HCT116 (cell line): ENCODE measurements around the gene PPFIA1. TPM values are rescaled to one million over a fixed set of nuclear protein-coding genes. Genes with fewer than 3 reads are reported as not detected.

Experiments used
- ATAC-seq: fragments of 200-7000 bp; cut with Tn5 transposase; 2 replicates; pipeline ENCODE4 v1.9.1; 2020; ENCODE audit warnings: mild to moderate bottlenecking, moderate library complexity
- BruUV-seq: library from RNA; stranded (reverse); fragments of 400-500 nt; replicated peaks from 2 replicates; lab custom pipeline; 2021; lab: Mats Ljungman, UMichigan
- CTCF ChIA-PET: fragments of 300-600 bp; sonication (Branson Sonifier 250); formaldehyde crosslinking; loops from one replicate; lab custom pipeline; 2021; ENCODE audit warnings: antibody characterized with exemption; lab: Charles Lee
- POLR2A ChIA-PET: fragments of 300-600, 350-600 bp; sonication (Branson Sonifier 250); formaldehyde crosslinking; loops from one replicate; lab custom pipeline; 2021; ENCODE audit warnings: antibody characterized with exemption; lab: Charles Lee
- RAD21 ChIA-PET, 2 experiments: fragments of 300-600 bp; sonication (Branson Sonifier 250); formaldehyde crosslinking; loops; one replicate each; lab custom pipeline; 2023; ENCODE audit warnings: low total read pairs in 2 of 2; ENCODE audit not compliant: uncharacterized antibody in 2 of 2, unreplicated experiment in 2 of 2, low non-redundant PET in 1 of 2; lab: Charles Lee
- DNase-seq: peaks from one replicate; pipeline ENCODE4 v3.0.0-alpha.2; 2010; ENCODE audit warnings: low read depth, low spot score
- H2AFZ ChIP-seq: fragments of 200-600 bp; shearing (Covaris generic), sonication (generic); 2 replicates; pipeline ENCODE4 v1.6.1; 2017; ENCODE audit warnings: low read depth, mixed run types, mixed read lengths, antibody characterized with exemption, low read length; ENCODE audit not compliant: poor library complexity, severe bottlenecking
- H3K27ac ChIP-seq: 2 replicates; pipeline ENCODE4 v1.5.1; 2012; ENCODE audit warnings: low read depth, low read length
- H3K27me3 ChIP-seq: fragments of 200-600 bp; sonication (generic); 2 replicates; pipeline ENCODE4 v1.6.1; 2016; ENCODE audit warnings: mixed run types, low read length, mixed read lengths; ENCODE audit not compliant: insufficient read depth
- H3K36me3 ChIP-seq, 2 experiments: fragments of 200-500 bp in 1 of 2; fragments of 200-600 bp in 1 of 2; sonication (Bioruptor generic) in 1 of 2; sonication (generic) in 1 of 2; 2 replicates each; pipeline versions ENCODE4 v1.5.1 to v1.6.1; 2014 to 2016; ENCODE audit warnings: low read length in 2 of 2, inconsistent platforms in 1 of 2, mixed read lengths in 1 of 2, mixed run types in 1 of 2; ENCODE audit not compliant: insufficient read depth in 2 of 2, control insufficient read depth in 1 of 2
- H3K4me1 ChIP-seq, 2 experiments: fragments of 200-600 bp in 1 of 2; sonication (generic) in 1 of 2; 2 replicates each; pipeline versions ENCODE4 v1.5.1 to v1.6.1; 2012 to 2017; ENCODE audit warnings: low read length in 2 of 2, inconsistent platforms in 1 of 2, mild to moderate bottlenecking in 1 of 2, mixed read lengths in 1 of 2, mixed run types in 1 of 2, moderate library complexity in 1 of 2; ENCODE audit not compliant: insufficient read depth in 2 of 2, control insufficient read depth in 1 of 2
- H3K4me2 ChIP-seq: fragments of 200-600 bp; sonication (generic); 2 replicates; pipeline ENCODE4 v1.6.1; 2017; ENCODE audit warnings: mixed run types, low read length, mixed read lengths
- H3K4me3 ChIP-seq, 2 experiments: fragments of 200-600 bp in 1 of 2; sonication (generic) in 1 of 2; replicated peaks in 1 of 2; 2 replicates each; pipeline ENCODE4 v1.5.1; 2011 to 2016; ENCODE audit warnings: low read length in 2 of 2, control low read depth in 1 of 2, low read depth in 1 of 2, mild to moderate bottlenecking in 1 of 2, mixed read lengths in 1 of 2, mixed run types in 1 of 2
- H3K79me2 ChIP-seq: fragments of 200-600 bp; sonication (generic); 2 replicates; pipeline ENCODE4 v1.6.1; 2017; ENCODE audit warnings: mild to moderate bottlenecking, mixed run types, low read length, moderate library complexity, mixed read lengths; ENCODE audit not compliant: insufficient read depth
- H3K9ac ChIP-seq: fragments of 200-600 bp; sonication (generic); 2 replicates; pipeline ENCODE4 v1.6.1; 2016; ENCODE audit warnings: low read length, mixed read lengths
- H3K9me2 ChIP-seq: fragments of 200-600 bp; sonication (generic), shearing (Covaris generic); 2 replicates; pipeline ENCODE4 v1.6.1; 2017; ENCODE audit warnings: mixed run types, mild to moderate bottlenecking, moderate library complexity; ENCODE audit not compliant: insufficient read depth
- H3K9me3 ChIP-seq, 2 experiments: fragments of 200-500 bp in 1 of 2; fragments of 200-600 bp in 1 of 2; sonication (Bioruptor generic) in 1 of 2; sonication (generic) in 1 of 2; 2 replicates each; pipeline ENCODE4 v1.6.1; 2014 to 2017; ENCODE audit warnings: low read length in 2 of 2, mixed read lengths in 2 of 2, inconsistent platforms in 1 of 2, low read depth in 1 of 2, mild to moderate bottlenecking in 1 of 2, mixed run types in 1 of 2, moderate library complexity in 1 of 2; ENCODE audit not compliant: control insufficient read depth in 1 of 2, insufficient read depth in 1 of 2
- H4K20me1 ChIP-seq: fragments of 200-600 bp; sonication (generic), shearing (Covaris generic); 2 replicates; pipeline ENCODE4 v1.6.1; 2017; ENCODE audit warnings: mixed run types, mild to moderate bottlenecking, moderate library complexity; ENCODE audit not compliant: insufficient read depth
- EGR1 ChIP-seq: IDR thresholded peaks from 2 replicates; pipeline ENCODE4 v1.6.1; 2012; ENCODE audit warnings: low read depth
- EZH2 ChIP-seq: fragments of 200-600 bp; sonication (generic); IDR thresholded peaks from 2 replicates; pipeline ENCODE4 v1.6.1; 2017; ENCODE audit warnings: antibody characterized with exemption, mixed run types
- EZH2phosphoT487 ChIP-seq: fragments of 200-600 bp; IDR thresholded peaks from 2 replicates; pipeline ENCODE4 v1.6.1; 2018; ENCODE audit warnings: antibody characterized with exemption, borderline replicate concordance
- JUND ChIP-seq: IDR thresholded peaks from 2 replicates; pipeline ENCODE4 v1.6.1; 2012
- POLR2A ChIP-seq: IDR thresholded peaks from 2 replicates; pipeline ENCODE4 v1.7.0; 2011; ENCODE audit warnings: borderline replicate concordance; ENCODE audit not compliant: insufficient read depth, insufficient read length; ENCODE audit errors: extremely low read depth
- RAD21 ChIP-seq: IDR thresholded peaks from 2 replicates; pipeline ENCODE4 v1.6.1; 2012; ENCODE audit warnings: low read depth, mild to moderate bottlenecking
- SP1 ChIP-seq: IDR thresholded peaks from 2 replicates; pipeline ENCODE4 v1.6.1; 2012; ENCODE audit warnings: low read depth
- TCF7L2 ChIP-seq: IDR thresholded peaks from 2 replicates; pipeline ENCODE4 v1.7.0; 2011; ENCODE audit warnings: borderline replicate concordance, inconsistent platforms; ENCODE audit not compliant: insufficient read depth, insufficient read length; ENCODE audit errors: extremely low read depth
- YY1 ChIP-seq: IDR thresholded peaks from 2 replicates; pipeline ENCODE4 v1.6.1; 2011; ENCODE audit warnings: low read length, low read depth, moderate library complexity, mild to moderate bottlenecking; ENCODE audit not compliant: insufficient replicate concordance; ENCODE audit errors: extremely low read depth
- intact Hi-C: fragments of 100-400 bp; cut with micrococcal nuclease; formaldehyde crosslinking; loops from 2 replicates; pipeline ENCODE4 v1.10.0; 2022
- total RNA-seq: library from RNA; stranded (reverse); gene quantifications from one replicate; pipeline ENCODE4 v1.2.1, GENCODE V29; 2021; ENCODE audit not compliant: unreplicated experiment
- TF ChIP-seq, protein P1 (sequence below): IDR thresholded peaks from 2 replicates; pipeline ENCODE4 v1.6.1; 2011; ENCODE audit warnings: mild to moderate bottlenecking, low read length, moderate library complexity; ENCODE audit not compliant: insufficient replicate concordance; ENCODE audit errors: extremely low read depth
- TF ChIP-seq, protein P2 (sequence below): IDR thresholded peaks from 2 replicates; pipeline ENCODE4 v1.6.1; 2012; ENCODE audit warnings: low read depth

PPFIA1 gene
- total RNA-seq, 1 experiment from 2014 or later: 48.6 TPM

DNA sequence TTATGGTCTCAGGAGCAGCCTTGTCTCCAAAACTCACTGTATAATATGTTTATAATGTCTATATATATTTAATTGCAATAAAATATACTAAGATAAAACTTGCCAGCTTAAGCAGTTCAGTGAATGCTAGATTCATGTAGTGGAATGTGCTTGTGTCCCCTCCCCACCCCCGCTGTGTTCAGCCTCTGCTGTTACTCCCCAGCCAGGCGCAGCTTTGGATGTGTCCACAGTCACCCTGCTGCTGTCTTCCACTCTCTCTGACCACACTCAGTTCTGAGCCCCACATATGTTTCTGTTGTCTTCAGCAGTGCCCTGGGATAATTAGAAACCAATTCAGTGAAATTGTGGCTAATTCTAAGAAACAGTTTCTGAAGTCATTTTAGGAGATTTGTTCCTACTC, 52.2 kb downstream of the PPFIA1 start:
- TF ChIP-seq EZH2: no peak
- no peak for TF ChIP-seq EZH2phosphoT487
- TF ChIP-seq, protein P1, sequence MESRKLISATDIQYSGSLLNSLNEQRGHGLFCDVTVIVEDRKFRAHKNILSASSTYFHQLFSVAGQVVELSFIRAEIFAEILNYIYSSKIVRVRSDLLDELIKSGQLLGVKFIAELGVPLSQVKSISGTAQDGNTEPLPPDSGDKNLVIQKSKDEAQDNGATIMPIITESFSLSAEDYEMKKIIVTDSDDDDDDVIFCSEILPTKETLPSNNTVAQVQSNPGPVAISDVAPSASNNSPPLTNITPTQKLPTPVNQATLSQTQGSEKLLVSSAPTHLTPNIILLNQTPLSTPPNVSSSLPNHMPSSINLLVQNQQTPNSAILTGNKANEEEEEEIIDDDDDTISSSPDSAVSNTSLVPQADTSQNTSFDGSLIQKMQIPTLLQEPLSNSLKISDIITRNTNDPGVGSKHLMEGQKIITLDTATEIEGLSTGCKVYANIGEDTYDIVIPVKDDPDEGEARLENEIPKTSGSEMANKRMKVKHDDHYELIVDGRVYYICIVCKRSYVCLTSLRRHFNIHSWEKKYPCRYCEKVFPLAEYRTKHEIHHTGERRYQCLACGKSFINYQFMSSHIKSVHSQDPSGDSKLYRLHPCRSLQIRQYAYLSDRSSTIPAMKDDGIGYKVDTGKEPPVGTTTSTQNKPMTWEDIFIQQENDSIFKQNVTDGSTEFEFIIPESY: no peak
- TF ChIP-seq POLR2A: no peak
- TF ChIP-seq SP1: no peak
- no peak for TF ChIP-seq EGR1
- TF ChIP-seq YY1: no peak
- no peak for TF ChIP-seq JUND
- TF ChIP-seq RAD21: no peak
- TF ChIP-seq TCF7L2: no peak
- TF ChIP-seq, protein P2, sequence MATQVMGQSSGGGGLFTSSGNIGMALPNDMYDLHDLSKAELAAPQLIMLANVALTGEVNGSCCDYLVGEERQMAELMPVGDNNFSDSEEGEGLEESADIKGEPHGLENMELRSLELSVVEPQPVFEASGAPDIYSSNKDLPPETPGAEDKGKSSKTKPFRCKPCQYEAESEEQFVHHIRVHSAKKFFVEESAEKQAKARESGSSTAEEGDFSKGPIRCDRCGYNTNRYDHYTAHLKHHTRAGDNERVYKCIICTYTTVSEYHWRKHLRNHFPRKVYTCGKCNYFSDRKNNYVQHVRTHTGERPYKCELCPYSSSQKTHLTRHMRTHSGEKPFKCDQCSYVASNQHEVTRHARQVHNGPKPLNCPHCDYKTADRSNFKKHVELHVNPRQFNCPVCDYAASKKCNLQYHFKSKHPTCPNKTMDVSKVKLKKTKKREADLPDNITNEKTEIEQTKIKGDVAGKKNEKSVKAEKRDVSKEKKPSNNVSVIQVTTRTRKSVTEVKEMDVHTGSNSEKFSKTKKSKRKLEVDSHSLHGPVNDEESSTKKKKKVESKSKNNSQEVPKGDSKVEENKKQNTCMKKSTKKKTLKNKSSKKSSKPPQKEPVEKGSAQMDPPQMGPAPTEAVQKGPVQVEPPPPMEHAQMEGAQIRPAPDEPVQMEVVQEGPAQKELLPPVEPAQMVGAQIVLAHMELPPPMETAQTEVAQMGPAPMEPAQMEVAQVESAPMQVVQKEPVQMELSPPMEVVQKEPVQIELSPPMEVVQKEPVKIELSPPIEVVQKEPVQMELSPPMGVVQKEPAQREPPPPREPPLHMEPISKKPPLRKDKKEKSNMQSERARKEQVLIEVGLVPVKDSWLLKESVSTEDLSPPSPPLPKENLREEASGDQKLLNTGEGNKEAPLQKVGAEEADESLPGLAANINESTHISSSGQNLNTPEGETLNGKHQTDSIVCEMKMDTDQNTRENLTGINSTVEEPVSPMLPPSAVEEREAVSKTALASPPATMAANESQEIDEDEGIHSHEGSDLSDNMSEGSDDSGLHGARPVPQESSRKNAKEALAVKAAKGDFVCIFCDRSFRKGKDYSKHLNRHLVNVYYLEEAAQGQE: no peak
- ATAC-seq: no peak
- Histone ChIP-seq H2AFZ (no peak overlapping the region), H3K9me2 (no peaks in the 10 kb centered on the region), H3K36me3 (peaks cover 12 to 22% of the 10 kb centered on the region in 2 experiments; a peak in 3 of 4 replicates), H3K9ac (no peak overlapping the region), H3K27ac (no peak overlapping the region), H4K20me1 (no peaks in the 10 kb centered on the region), H3K4me1 (peaks cover 0 to 3% of the 10 kb centered on the region in 2 experiments; a peak in 1 of 4 replicates), H3K27me3 (no peaks in the 10 kb centered on the region), H3K4me3 (no peak overlapping the region), H3K79me2 (peaks cover 23% of the 10 kb centered on the region), H3K9me3 (no peaks in the 10 kb centered on the region), H3K4me2 (no peak overlapping the region)
- ChIA-PET POLR2A (no interaction called here), CTCF (no interaction called here), RAD21 (no interaction called here)
- no peak for DNase-seq
- intact Hi-C loops: no loop called here
- BruUV-seq: no TSS peak
